GM18505 (cell line): ENCODE data around the gene HAUS6.
"Not testable (repeated sequence)": the region's sequence is repeated elsewhere in the genome, so short reads cannot be mapped to it uniquely, and the experiment has no call there.

Experiments
- ATAC-seq: cut with Tn5 transposase; IDR thresholded peaks from one replicate; pipeline ENCODE4 v1.9.1; 2021; ENCODE audit not compliant: unreplicated experiment
- POLR2A ChIP-seq: IDR thresholded peaks from 4 replicates; pipeline ENCODE4 v1.6.1; 2011; ENCODE audit warnings: borderline replicate concordance; ENCODE audit not compliant: insufficient read depth, insufficient read length; ENCODE audit errors: extremely low read depth

The HAUS6 gene

GRCh38 chr9:19048966-19049916 lies 53.5 kb downstream of the HAUS6 start, which contains the start of gene RRAGA:
Gene RRAGA, plus strand, starts transcription at chr9:19049427. Its CDS starts 233 bp downstream, at chr9:19049660.
- peak; percentile 90 for ATAC-seq
- TF ChIP-seq POLR2A: peak; percentile 96

- no peak for TF ChIP-seq POLR2A
- ATAC-seq: no peak
Measured at GRCh38 chr9:19036611-19037010, 66.1 kb downstream of the HAUS6 start.

- no peak for ATAC-seq
- no peak for TF ChIP-seq POLR2A
Measured at GRCh38 chr9:19033015-19033414, 69.7 kb downstream of the HAUS6 start, which contains the start of gene SAXO1. Gene SAXO1, minus strand, starts transcription at chr9:19033209. Its CDS starts 301 bp downstream, at chr9:19032908.

GRCh38 chr9:19032406-19032805 lies 70.3 kb downstream of the HAUS6 start:
- no peak for ATAC-seq
- TF ChIP-seq POLR2A: no peak

GRCh38 chr9:19030899-19031298 lies 71.8 kb downstream of the HAUS6 start:
- peak; percentile 69 for ATAC-seq
- no peak for TF ChIP-seq POLR2A

GRCh38 chr9:19028835-19029451 lies 73.8 kb downstream of the HAUS6 start:
- no peak for TF ChIP-seq POLR2A
- ATAC-seq: no peak

- no peak for ATAC-seq
- no peak for TF ChIP-seq POLR2A
Measured at GRCh38 chr9:19027825-19028224, 74.9 kb downstream of the HAUS6 start.

GRCh38 chr9:19026375-19026774 lies 76.3 kb downstream of the HAUS6 start:
- ATAC-seq: no peak
- TF ChIP-seq POLR2A: no peak

- ATAC-seq: no peak
- TF ChIP-seq POLR2A: no peak
Measured at GRCh38 chr9:19023078-19023477, 79.6 kb downstream of the HAUS6 start.

GRCh38 chr9:19022206-19022605 lies 80.5 kb downstream of the HAUS6 start:
- ATAC-seq: no peak
- TF ChIP-seq POLR2A: no peak

GRCh38 chr9:19021649-19022048 lies 81.1 kb downstream of the HAUS6 start:
- ATAC-seq: not testable (repeated sequence)

- no peak for ATAC-seq
- TF ChIP-seq POLR2A: no peak
Measured at GRCh38 chr9:19020886-19021455, 81.7 kb downstream of the HAUS6 start.

GRCh38 chr9:19018201-19018600 lies 84.5 kb downstream of the HAUS6 start:
- no peak for ATAC-seq
- TF ChIP-seq POLR2A: no peak
